ENCODE measurements around the gene GMDS. TPM values are rescaled to one million over a fixed set of nuclear protein-coding genes. Genes with fewer than 3 reads are reported as not detected.

Gene GMDS
- total and polyA plus RNA-seq, 2 of the 8 experiments (the other 6 are each of a cell fraction or from before 2014, with no cell fraction given) = 16.8 to 50.0 TPM

DNA sequence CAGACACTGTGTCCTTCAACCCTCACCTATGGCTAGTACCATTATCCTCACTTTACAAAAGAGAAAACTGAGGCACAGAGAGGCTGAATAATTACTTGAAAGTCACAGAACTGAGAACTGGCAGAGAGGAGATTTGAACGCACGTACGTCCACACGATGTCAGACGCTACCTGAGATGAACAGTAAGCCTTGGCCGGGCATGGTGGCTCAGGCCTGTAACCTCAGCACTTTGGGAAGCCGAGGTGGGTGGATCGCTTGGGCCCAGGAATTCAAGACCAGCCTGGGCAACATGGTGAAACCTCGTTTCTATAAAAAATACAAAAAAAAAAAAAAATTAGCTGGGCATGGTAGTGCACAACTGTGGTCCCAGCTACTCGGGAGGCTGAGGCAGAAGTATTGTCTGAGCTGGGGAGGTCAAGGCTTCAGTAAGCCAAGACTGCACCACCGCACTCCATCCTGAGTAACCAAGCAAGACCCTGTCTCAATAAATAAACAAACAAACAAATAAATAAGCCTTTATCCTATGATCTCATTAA is 20.5 kb downstream of the GMDS start:
- Histone ChIP-seq H3K23me2 (ENCODE audit: low read depth, low read length) (no peaks in the 10 kb centered on the region), H4K20me1 (replicated peaks in 1 of 2; ENCODE audit: control insufficient read depth in 1 of 2, insufficient read depth in 2 of 2, low read length in 2 of 2) (peaks cover 0 to 1% of the 10 kb centered on the region in 2 experiments), H3K27ac (ENCODE audit: low read depth, low read length) (no peak overlapping the region), H3K27me3 (replicated peaks in 1 of 4; ENCODE audit: control insufficient read depth in 3 of 4, extremely low read depth in 1 of 4, insufficient read depth in 3 of 4, low read length in 3 of 4) (no peaks in the 10 kb centered on the region), H3K9me3 (ENCODE audit: insufficient read depth in 2 of 2, low read depth in 1 of 2, low read length in 1 of 2) (no peaks in the 10 kb centered on the region), H3K36me3 (ENCODE audit: control insufficient read depth in 2 of 4, insufficient read depth in 4 of 4, low read length in 3 of 4) (no peaks in the 10 kb centered on the region), H3K79me2 (ENCODE audit: control insufficient read depth in 1 of 2, insufficient read depth in 2 of 2, low read length in 2 of 2) (peaks cover 0 to 58% of the 10 kb centered on the region in 2 experiments; a peak in 2 of 4 replicates), H2BK20ac (ENCODE audit: low read length) (no peak overlapping the region), H2AFZ (ENCODE audit: low read length) (no peak overlapping the region), H3K14ac (ENCODE audit: insufficient read length) (no peak overlapping the region), H3K4ac (replicated peaks; ENCODE audit: insufficient read length, low read depth, low read length) (no peak overlapping the region), H3K4me3 (ENCODE audit: extremely low read depth in 1 of 4, insufficient read depth in 2 of 4, low read depth in 3 of 4, low read length in 4 of 4) (no peak overlapping the region), H3K79me1 (ENCODE audit: low read depth, low read length) (peaks cover 17% of the 10 kb centered on the region), H3K9ac (replicated peaks in 1 of 4; ENCODE audit: extremely low read depth in 1 of 4, low read depth in 3 of 4, low read length in 3 of 4) (no peak overlapping the region), H3K23ac (ENCODE audit: insufficient read length) (no peak overlapping the region), H2AK5ac (ENCODE audit: low read depth, low read length) (no peak overlapping the region), H2BK12ac (ENCODE audit: low read depth, low read length) (no peak overlapping the region), H3K56ac (replicated peaks; ENCODE audit: insufficient read length, low read depth, low read length) (no peak overlapping the region), H2BK120ac (replicated peaks; ENCODE audit: low read depth, low read length) (no peak overlapping the region), H2BK5ac (ENCODE audit: low read depth, low read length) (no peak overlapping the region), H3K4me1 (replicated peaks in 1 of 4; ENCODE audit: control insufficient read depth in 3 of 4, insufficient read depth in 4 of 4, low read length in 3 of 4) (peaks cover 2 to 6% (median 4%) of the 10 kb centered on the region in 4 experiments; a peak in 5 of 7 replicates), H4K8ac (ENCODE audit: extremely low read depth, insufficient read depth, low read length) (no peak overlapping the region), H4K91ac (replicated peaks; ENCODE audit: insufficient read length, low read length) (no peak overlapping the region), H3K18ac (ENCODE audit: extremely low read depth, low read length) (no peak overlapping the region), H3K4me2 (ENCODE audit: insufficient read depth in 1 of 2, low read depth in 2 of 2, low read length in 2 of 2) (no peak overlapping the region), H2BK15ac (ENCODE audit: low read length) (no peak overlapping the region), H4K5ac (ENCODE audit: insufficient read length, low read depth, low read length) (no peak overlapping the region)
- ChIA-PET POLR2A (ENCODE audit: partially characterized antibody) (no interaction called here), CTCF (ENCODE audit: partially characterized antibody) (interaction anchor here (0.6 to 2.4 kb wide), 6 partner anchors 15 to 271 kb away, joined by 3 to 17 read pairs (median 3); no protein-coding TSS in a partner anchor)
- DNase-seq (ENCODE audit: low read depth in 1 of 2, low spot score in 2 of 2) = no peak
- 96% methylated on average over 11 of the region's 11 CpGs; no CpG with 5 or more reads in 1 of the 2 experiments for WGBS, 2 experiments (ENCODE audit: extremely low coverage in 1 of 2, insufficient coverage in 1 of 2, insufficient read length in 1 of 2, insufficient replicate concordance in 2 of 2, low coverage in 1 of 2, low lambda C conversion rate in 2 of 2, missing lambda C conversion rate in 1 of 2)
- no peak for FAIRE-seq
- TF ChIP-seq SIX5 (IDR thresholded peaks at IDR 0.05; ENCODE audit: low read depth, low read length) (no peak), TAF1 (IDR thresholded peaks at IDR 0.05; ENCODE audit: low read depth, low read length) (no peak), FOSL1 (IDR thresholded peaks at IDR 0.05; ENCODE audit: insufficient read depth, low read depth, low read length) (no peak), SUZ12 (IDR thresholded peaks at IDR 0.05; ENCODE audit: low read length) (no peak), USF2 (IDR thresholded peaks at IDR 0.05; ENCODE audit: low read length) (no peak), TAF7 (optimal IDR thresholded peaks at IDR 0.05; ENCODE audit: borderline replicate concordance, low read depth, low read length) (no peak), SP1 (IDR thresholded peaks at IDR 0.05; ENCODE audit: low read depth, low read length) (no peak), ASH2L (IDR thresholded peaks at IDR 0.05; ENCODE audit: low read length) (no peak), CBX8 (IDR thresholded peaks at IDR 0.05; ENCODE audit: borderline replicate concordance, low read depth, low read length) (no peak), TEAD4 (IDR thresholded peaks at IDR 0.05; ENCODE audit: low read depth, low read length) (no peak), CTBP2 (IDR thresholded peaks at IDR 0.05; ENCODE audit: borderline replicate concordance, insufficient read depth, insufficient read length, low read length) (no peak), JUND (IDR thresholded peaks at IDR 0.05; ENCODE audit: low read length) (no peak)
- TF ChIP-seq, protein P1, sequence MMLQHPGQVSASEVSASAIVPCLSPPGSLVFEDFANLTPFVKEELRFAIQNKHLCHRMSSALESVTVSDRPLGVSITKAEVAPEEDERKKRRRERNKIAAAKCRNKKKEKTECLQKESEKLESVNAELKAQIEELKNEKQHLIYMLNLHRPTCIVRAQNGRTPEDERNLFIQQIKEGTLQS (IDR thresholded peaks at IDR 0.05; ENCODE audit: insufficient read depth, low read depth, low read length) = no peak
